T-cell (primary cell): ENCODE measurements around the gene FAM131B. TPM values are rescaled to one million over a fixed set of nuclear protein-coding genes. Genes with fewer than 3 reads are reported as not detected.

ENCODE experiments used
- ATAC-seq, 4 experiments: fragments of 200-7000 bp in 3 of 4; fragments of 150-1000 bp in 1 of 4; cut with Tn5 transposase; replicated peaks in 1 of 4; 1 replicate in 3 of 4; 2 replicates in 1 of 4; pipeline ENCODE4 v1.10.0; 2021; ENCODE audit warnings: moderate library complexity in 3 of 4, mild to moderate bottlenecking in 2 of 4, moderate number of reproducible peaks in 1 of 4
- CTCF ChIA-PET, 2 donors: fragments of 300-600 bp; sonication (Branson Sonifier 250); formaldehyde crosslinking; loops; one replicate each; lab custom pipeline; 2022; ENCODE audit warnings: antibody characterized with exemption in 2 of 2; lab: Charles Lee
- POLR2A ChIA-PET, 2 donors: fragments of 300-600 bp; sonication (Branson Sonifier 250); formaldehyde crosslinking; loops; one replicate each; lab custom pipeline; 2022; ENCODE audit warnings: antibody characterized with exemption in 2 of 2; lab: Charles Lee
- DNase-seq, 35 experiments: peaks; one replicate each; pipeline versions ENCODE4 v3.0.0 to v3.0.0-alpha.2; 2013 to 2023
- H3K27ac ChIP-seq: one replicate; pipeline ENCODE4 v1.5.1; 2013; ENCODE audit warnings: low read length
- H3K27me3 ChIP-seq, 2 experiments: replicated peaks in 1 of 2; 1 replicate in 1 of 2; 2 replicates in 1 of 2; pipeline versions ENCODE4 v1.6.1 to v1.7.0; 2013; ENCODE audit warnings: low read length in 1 of 2, mixed read lengths in 1 of 2; ENCODE audit not compliant: control insufficient read depth in 2 of 2, insufficient read depth in 2 of 2; ENCODE audit errors: extremely low read depth in 1 of 2
- H3K36me3 ChIP-seq, 2 donors: 1 replicate in 1 of 2; 2 replicates in 1 of 2; pipeline versions ENCODE4 v1.6.1 to v1.7.0; 2013; ENCODE audit warnings: low read length in 1 of 2; ENCODE audit not compliant: control insufficient read depth in 2 of 2, insufficient read depth in 1 of 2; ENCODE audit errors: extremely low read depth in 1 of 2
- H3K4me1 ChIP-seq, 2 experiments: 1 replicate in 1 of 2; 2 replicates in 1 of 2; pipeline versions ENCODE4 v1.6.1 to v1.7.0; 2013; ENCODE audit warnings: low read length in 2 of 2, mixed read lengths in 1 of 2; ENCODE audit not compliant: insufficient read depth in 2 of 2, control insufficient read depth in 1 of 2; ENCODE audit errors: extremely low read depth in 1 of 2
- H3K4me3 ChIP-seq, 2 donors: 1 replicate in 1 of 2; 2 replicates in 1 of 2; pipeline versions ENCODE4 v1.5.1 to v1.7.0; 2013; ENCODE audit warnings: mild to moderate bottlenecking in 2 of 2, low read length in 1 of 2, moderate library complexity in 1 of 2; ENCODE audit not compliant: control insufficient read depth in 1 of 2; ENCODE audit errors: extremely low read depth in 1 of 2
- H3K9me3 ChIP-seq: 2 replicates; pipeline ENCODE4 v1.7.0; 2013
- H3K27ac Mint-ChIP-seq, 2 donors: one replicate each; pipeline ENCODE4 v1.8.0; 2020 to 2021; ENCODE audit warnings: mild to moderate bottlenecking in 2 of 2, mixed read lengths in 2 of 2
- H3K27me3 Mint-ChIP-seq, 2 donors: one replicate each; pipeline ENCODE4 v1.8.0; 2021 to 2022; ENCODE audit warnings: mixed read lengths in 2 of 2
- H3K36me3 Mint-ChIP-seq: one replicate; pipeline ENCODE4 v1.8.0; 2021; ENCODE audit warnings: mixed read lengths
- H3K4me1 Mint-ChIP-seq, 3 donors: one replicate each; pipeline ENCODE4 v1.8.0; 2020 to 2022; ENCODE audit warnings: mixed read lengths in 3 of 3, mild to moderate bottlenecking in 1 of 3
- H3K4me3 Mint-ChIP-seq, 3 donors: one replicate each; pipeline ENCODE4 v1.8.0; 2020 to 2022; ENCODE audit warnings: mild to moderate bottlenecking in 3 of 3, mixed read lengths in 3 of 3, moderate library complexity in 3 of 3
- H3K9me3 Mint-ChIP-seq, 3 donors: one replicate each; pipeline ENCODE4 v1.8.0; 2020 to 2022; ENCODE audit warnings: mixed read lengths in 3 of 3
- WGBS: methylation state at CpG from one replicate; pipeline ENCODE4 v1.1.5; 2013; ENCODE audit warnings: missing lambda C conversion rate; ENCODE audit not compliant: insufficient coverage; 5-methylcytosine and 5-hydroxymethylcytosine counted together
- total RNA-seq, 35 experiments: library from RNA in 6 of 35; stranded (reverse) in 6 of 35; fragments of 120-200 nt in 1 of 35; gene quantifications; one replicate each; pipeline versions ENCODE4 v1.2.1 to v1.2.4 and lab custom pipeline; 2013 to 2026

The FAM131B gene
- total RNA-seq, 5 donors from 2014 or later (not counting 1 experiment from before 2014, with no cell fraction given) = 0.08 to 3.6 (median 2.1) TPM

DNA sequence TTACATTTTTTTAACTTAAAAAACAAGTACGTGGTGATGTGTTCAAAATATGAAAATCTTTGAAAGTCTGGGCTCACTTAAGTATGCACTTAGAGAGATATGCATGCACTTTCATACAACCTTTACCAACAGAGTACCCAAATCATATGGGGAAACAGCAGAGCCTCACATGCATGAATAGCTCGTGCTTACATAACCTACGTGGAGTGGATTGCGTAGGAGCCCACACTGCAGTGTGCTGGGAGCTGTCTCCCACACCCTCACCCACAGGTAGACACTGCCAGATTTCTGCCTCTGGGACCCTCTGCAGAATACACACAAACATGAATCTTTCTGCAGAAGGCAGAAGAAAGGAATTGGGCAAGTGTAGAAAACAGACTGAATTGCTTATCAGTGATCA is 46.0 kb downstream of the FAM131B start:
- 100% methylated on average over 2 of the region's 4 CpGs for WGBS
- H3K27ac ChIP-seq = no peak overlapping the region
- ATAC-seq (no peak), DNase-seq (no peak)
- H3K4me1 Mint-ChIP-seq = peaks cover 0 to 5% (median 3%) of the 10 kb centered on the region in 3 donors
- CTCF ChIA-PET = no interaction called here
- H3K27me3 ChIP-seq = peaks cover 0 to 16% of the 10 kb centered on the region in 2 experiments
- no peaks in the 10 kb centered on the region for H3K36me3 ChIP-seq
- H3K27me3 Mint-ChIP-seq = peaks cover 0 to 2% of the 10 kb centered on the region in 2 donors
- H3K4me1 ChIP-seq = peaks cover under 1 to 3% of the 10 kb centered on the region in 2 experiments
- H3K4me3 ChIP-seq = no peak overlapping the region
- no peak overlapping the region for H3K27ac Mint-ChIP-seq
- no peaks in the 10 kb centered on the region for H3K9me3 ChIP-seq
- no peaks in the 10 kb centered on the region for H3K36me3 Mint-ChIP-seq
- POLR2A ChIA-PET = no interaction called here
- no peak overlapping the region for H3K4me3 Mint-ChIP-seq
- no peaks in the 10 kb centered on the region for H3K9me3 Mint-ChIP-seq

DNA sequence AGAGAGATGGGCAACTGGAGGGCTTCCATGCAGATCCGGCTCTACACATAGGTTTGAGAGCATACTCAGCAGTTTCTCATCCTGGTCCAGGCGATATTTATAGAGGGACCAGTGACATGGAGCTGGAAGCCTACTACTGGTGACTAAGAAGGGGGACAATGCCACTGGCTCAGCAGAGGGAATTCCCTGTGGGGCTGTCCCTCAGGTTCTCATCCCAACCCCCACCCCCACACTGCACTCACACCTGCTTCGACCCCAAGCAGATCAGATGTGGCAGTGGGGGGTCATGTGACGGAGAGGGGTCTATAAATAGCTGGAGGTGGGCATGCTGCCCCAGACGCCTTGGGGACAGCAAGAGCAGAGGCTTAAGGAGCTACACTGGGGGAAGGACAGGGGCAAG is 46.7 kb downstream of the FAM131B start, which contains the start of gene CLCN1:
CLCN1 (plus strand) TSS at position 336 of the 400 bp plus-strand sequence. CDS start 102 bp downstream, outside the sequence.
- Mint-ChIP-seq H3K27ac (no peak within 1 kb of the TSS), H3K9me3 (no peaks in the 10 kb centered on the region), H3K4me3 (no peak within 1 kb of the TSS), H3K27me3 (peaks cover 0 to 2% of the 10 kb centered on the region in 2 donors), H3K36me3 (no peaks in the 10 kb centered on the region), H3K4me1 (peaks cover 6 to 10% (median 10%) of the 10 kb centered on the region in 3 donors)
- DNase-seq (no peak), ATAC-seq (no peak)
- H3K4me1 ChIP-seq = peaks cover 6 to 9% of the 10 kb centered on the region in 2 experiments
- H3K4me3 ChIP-seq = no peak within 1 kb of the TSS
- peaks cover 0 to 12% of the 10 kb centered on the region in 2 experiments for H3K27me3 ChIP-seq
- ChIA-PET CTCF (interaction anchor here in 1 of 2 donors (0.6 kb wide), 1 partner anchor 75 kb away, joined by 3 read pairs; no protein-coding TSS in a partner anchor), POLR2A (no interaction called here)
- WGBS = 75% methylated on average over 1 of the region's 5 CpGs
- no peaks in the 10 kb centered on the region for H3K36me3 ChIP-seq
- no peaks in the 10 kb centered on the region for H3K9me3 ChIP-seq
- H3K27ac ChIP-seq = no peak within 1 kb of the TSS

- DNase-seq = no peak
- peaks cover 15 to 22% (median 20%) of the 10 kb centered on the region in 3 donors for H3K4me1 Mint-ChIP-seq
These were observed 48.4 kb downstream of the FAM131B start for GRCh38 chr7:143314127-143314526.

GRCh38 chr7:143308632-143309031 is 53.9 kb downstream of the FAM131B start:
- Histone ChIP-seq H3K27ac (no peak overlapping the region), H3K4me3 (no peak overlapping the region), H3K36me3 (peaks cover 2 to 40% of the 10 kb centered on the region in 2 donors), H3K4me1 (peaks cover 12 to 24% of the 10 kb centered on the region in 2 experiments), H3K9me3 (no peaks in the 10 kb centered on the region), H3K27me3 (no peaks in the 10 kb centered on the region)
- Mint-ChIP-seq H3K27me3 (no peaks in the 10 kb centered on the region), H3K4me3 (no peak overlapping the region), H3K4me1 (peaks cover 38 to 43% (median 38%) of the 10 kb centered on the region in 3 donors), H3K9me3 (no peaks in the 10 kb centered on the region), H3K27ac (peak overlapping the region; percentile 26 to 44), H3K36me3 (peaks cover 49% of the 10 kb centered on the region)
- no peak for ATAC-seq
- ChIA-PET CTCF (interaction anchor here (0.6 to 2.5 kb wide), 7 partner anchors 7 to 68 kb away, joined by 4 to 11 read pairs (median 8); no protein-coding TSS in a partner anchor), POLR2A (interaction anchor here (0.6 to 0.7 kb wide), 4 partner anchors 11 to 692 kb away, joined by 3 to 7 read pairs (median 4); no protein-coding TSS in a partner anchor)
- WGBS = no CpG with 5 or more reads among the region's 2 CpGs
- DNase-seq = no peak

More at GRCh38 chr7:143314127-143314526, 48.4 kb downstream of the FAM131B start:
- ChIA-PET CTCF (no interaction called here), POLR2A (no interaction called here)
- Histone ChIP-seq H3K4me3 (no peak overlapping the region), H3K27me3 (peaks cover 0 to 9% of the 10 kb centered on the region in 2 experiments), H3K4me1 (peaks cover 12 to 18% of the 10 kb centered on the region in 2 experiments), H3K9me3 (no peaks in the 10 kb centered on the region), H3K36me3 (no peaks in the 10 kb centered on the region), H3K27ac (no peak overlapping the region)
- H3K9me3 Mint-ChIP-seq = no peaks in the 10 kb centered on the region
- no peak for ATAC-seq
- H3K27me3 Mint-ChIP-seq = no peaks in the 10 kb centered on the region
- no peak overlapping the region for H3K4me3 Mint-ChIP-seq
- no peak overlapping the region for H3K27ac Mint-ChIP-seq
- peaks cover 2% of the 10 kb centered on the region for H3K36me3 Mint-ChIP-seq

DNA sequence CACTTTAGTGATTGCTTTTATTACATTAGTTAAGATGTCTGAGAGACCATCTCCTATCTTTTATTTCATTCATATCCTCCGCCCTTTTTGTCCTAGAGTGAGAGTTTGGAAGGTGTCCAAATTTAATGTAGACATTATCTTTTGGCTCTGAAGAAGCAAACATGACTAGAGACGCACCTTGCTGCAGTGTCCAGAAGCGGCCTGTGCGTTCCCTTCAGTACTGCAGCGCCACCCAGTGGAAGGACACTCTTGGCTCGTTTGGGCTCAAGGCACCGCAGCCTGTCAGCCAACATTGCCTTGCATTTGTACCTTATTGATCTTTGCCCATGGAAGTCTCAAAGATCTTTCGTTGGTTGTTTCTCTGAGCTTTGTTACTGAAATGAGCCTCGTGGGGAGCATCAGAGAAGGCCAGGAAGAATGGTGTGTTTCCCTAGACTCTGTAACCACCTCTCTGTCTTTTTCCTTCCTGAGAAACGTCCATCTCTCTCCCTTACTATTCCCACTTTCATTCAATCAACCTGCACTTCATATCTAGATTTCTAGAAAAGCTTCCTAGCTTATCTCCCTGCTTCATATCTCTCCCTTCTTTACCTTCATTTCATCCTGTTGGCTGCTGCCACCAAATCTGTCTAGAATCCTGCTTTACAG is 57.0 kb downstream of the FAM131B start:
- peaks cover 74% of the 10 kb centered on the region for H3K36me3 Mint-ChIP-seq
- peak overlapping the region; percentile 68 to 76 for H3K27ac Mint-ChIP-seq
- peaks cover 4 to 12% of the 10 kb centered on the region in 2 experiments for H3K4me1 ChIP-seq
- DNase-seq = peak; percentile 30 to 76 (median 60)
- H3K9me3 Mint-ChIP-seq = no peaks in the 10 kb centered on the region
- peak; percentile 65 to 81 (median 74) for ATAC-seq
- 77% methylated on average over 7 of the region's 10 CpGs for WGBS
- H3K27me3 Mint-ChIP-seq = no peaks in the 10 kb centered on the region
- CTCF ChIA-PET = interaction anchor here (0.7 to 3.4 kb wide), 8 partner anchors 9 to 65 kb away, joined by 3 to 35 read pairs (median 4); partner anchors contain the start of gene CASP2 (in 1 of the 2)
- no peaks in the 10 kb centered on the region for H3K27me3 ChIP-seq
- no peak overlapping the region for H3K27ac ChIP-seq
- H3K9me3 ChIP-seq = no peaks in the 10 kb centered on the region
- H3K36me3 ChIP-seq = peaks cover 3 to 69% of the 10 kb centered on the region in 2 donors
- H3K4me1 Mint-ChIP-seq = peaks cover 28 to 34% (median 32%) of the 10 kb centered on the region in 3 donors
- no peak overlapping the region for H3K4me3 ChIP-seq
- POLR2A ChIA-PET = no interaction called here
- H3K4me3 Mint-ChIP-seq = no peak overlapping the region

GRCh38 chr7:143304938-143305337 is 57.6 kb downstream of the FAM131B start:
- Histone ChIP-seq H3K4me1 (peaks cover 0 to 10% of the 10 kb centered on the region in 2 experiments), H3K36me3 (peaks cover 3 to 75% of the 10 kb centered on the region in 2 donors), H3K9me3 (no peaks in the 10 kb centered on the region), H3K4me3 (no peak overlapping the region), H3K27me3 (no peaks in the 10 kb centered on the region), H3K27ac (no peak overlapping the region)
- Mint-ChIP-seq H3K36me3 (peaks cover 79% of the 10 kb centered on the region), H3K27ac (peak overlapping the region; percentile 59 to 76), H3K4me3 (no peak overlapping the region), H3K9me3 (no peaks in the 10 kb centered on the region), H3K4me1 (peaks cover 26 to 33% (median 32%) of the 10 kb centered on the region in 3 donors), H3K27me3 (no peaks in the 10 kb centered on the region)
- POLR2A ChIA-PET = no interaction called here
- WGBS = 97% methylated on average over 4 of the region's 6 CpGs
- DNase-seq = no peak
- CTCF ChIA-PET = interaction anchor here (0.7 to 3.4 kb wide), 8 partner anchors 8 to 65 kb away, joined by 3 to 35 read pairs (median 4); partner anchors contain the start of gene CASP2 (in 1 of the 2)
- no peak for ATAC-seq
